AG04450 (cell line): ENCODE results near the gene PKN1. TPM values are rescaled to one million over a fixed set of nuclear protein-coding genes. Genes with fewer than 3 reads are reported as not detected.
A peak's percentile ranks its signal among the peaks of the same experiment; 100 is the strongest.

Experiments
- CTCF ChIA-PET: fragments of 300-600, 350-600 bp; formaldehyde crosslinking; extraction: SDS; loops from one replicate; lab custom pipeline; 2022; ENCODE audit warnings: antibody characterized with exemption, inconsistent platforms; lab: Charles Lee
- POLR2A ChIA-PET: fragments of 350-600 bp; formaldehyde crosslinking; extraction: SDS; loops from one replicate; lab custom pipeline; 2021; ENCODE audit warnings: antibody characterized with exemption, inconsistent platforms; lab: Yijun Ruan, JAX
- DNase-seq: peaks from one replicate; pipeline ENCODE4 v3.0.0-alpha.2; 2011; ENCODE audit warnings: low read depth, low spot score
- H3K27ac ChIP-seq: one replicate; pipeline ENCODE4 v1.5.1; 2012; ENCODE audit warnings: low read depth, low read length, control low read depth
- H3K27me3 ChIP-seq: one replicate; pipeline ENCODE4 v1.6.0; 2012; ENCODE audit warnings: low read length; ENCODE audit not compliant: control insufficient read depth, insufficient read depth
- H3K4me3 ChIP-seq: 2 replicates; pipeline ENCODE4 v1.5.1; 2011; ENCODE audit warnings: mild to moderate bottlenecking, low read depth, low read length, control low read depth
- H3K9me3 ChIP-seq: 2 replicates; pipeline ENCODE4 v1.5.1; 2012; ENCODE audit warnings: low read length; ENCODE audit not compliant: control insufficient read depth, insufficient read depth
- CTCF ChIP-seq: IDR thresholded peaks from 2 replicates; pipeline ENCODE4 v1.5.1; 2011; ENCODE audit warnings: low read depth, low read length, control low read depth, inconsistent platforms
- polyA plus RNA-seq: library from polyadenylated mRNA; depleted of rRNA; stranded (reverse); fragments of >200 nt; gene quantifications from 2 replicates; pipeline ENCODE4 v1.2.3, GENCODE V29; 2011

PKN1 gene
- polyA plus RNA-seq, 1 experiment, result 37.5 TPM

DNA sequence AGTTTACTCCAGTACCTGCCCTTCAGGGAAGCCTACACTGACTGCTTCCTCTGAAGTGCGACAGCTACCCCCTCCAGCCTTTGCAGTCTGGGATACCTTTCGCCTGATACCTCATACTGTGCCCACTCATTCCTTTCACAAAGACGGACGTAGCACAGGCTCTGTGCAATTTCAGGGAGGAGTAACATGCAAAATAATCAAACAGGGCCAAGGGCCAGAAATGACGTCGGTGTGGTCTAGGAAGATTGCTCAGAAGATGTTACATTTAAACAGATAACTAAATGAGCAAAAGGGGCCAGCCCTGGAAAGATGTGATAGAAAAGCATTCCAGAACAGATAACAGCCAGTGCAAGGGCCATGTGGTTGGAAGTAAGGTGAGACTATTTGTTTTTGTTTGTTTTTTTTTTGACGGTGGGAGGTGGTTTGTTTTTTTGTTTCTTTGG lies 7.4 kb upstream of the PKN1 start:
- H3K4me3 ChIP-seq, result no peak overlapping the region
- peak; percentile 38 for DNase-seq
- TF ChIP-seq CTCF, result no peak
- CTCF ChIA-PET, result interaction anchor here (1.7 kb wide), 1 partner anchor 77 kb away, joined by 3 read pairs; no protein-coding TSS in a partner anchor
- H3K27me3 ChIP-seq, result no peaks in the 10 kb centered on the region
- peak overlapping the region; percentile 2 for H3K27ac ChIP-seq
- no peaks in the 10 kb centered on the region for H3K9me3 ChIP-seq
- POLR2A ChIA-PET, result interaction anchor here (0.6 kb wide), 1 partner anchor 18 kb away, joined by 4 read pairs; no protein-coding TSS in a partner anchor

GRCh38 chr19:14427461-14427860 lies 5.6 kb upstream of the PKN1 start:
- no peak overlapping the region for H3K4me3 ChIP-seq
- no peak for DNase-seq
- H3K9me3 ChIP-seq, result no peaks in the 10 kb centered on the region
- ChIA-PET POLR2A (no interaction called here), CTCF (no interaction called here)
- no peak overlapping the region for H3K27ac ChIP-seq
- no peak for TF ChIP-seq CTCF
- H3K27me3 ChIP-seq, result no peaks in the 10 kb centered on the region

- TF ChIP-seq CTCF, result no peak
- DNase-seq, result no peak
- Histone ChIP-seq H3K27me3 (no peaks in the 10 kb centered on the region), H3K4me3 (no peak overlapping the region), H3K27ac (no peak overlapping the region), H3K9me3 (no peaks in the 10 kb centered on the region; the same call in 1 of the 2 replicates)
- CTCF ChIA-PET, result interaction anchor here (0.6 to 1.2 kb wide), 4 partner anchors 14 to 293 kb away, joined by 3 to 8 read pairs (median 5); partner anchors contain the start of gene ASF1B
- POLR2A ChIA-PET, result interaction anchor here (0.7 kb wide), 1 partner anchor 24 kb away, joined by 5 read pairs; no protein-coding TSS in a partner anchor
Observed at GRCh38 chr19:14428882-14429416, 4.2 kb upstream of the PKN1 start.

- POLR2A ChIA-PET, result no interaction called here
Observed at GRCh38 chr19:14430712-14431111, 2.4 kb upstream of the PKN1 start.

More at GRCh38 chr19:14430712-14431111, 2.4 kb upstream of the PKN1 start:
- Histone ChIP-seq H3K27me3 (no peaks in the 10 kb centered on the region), H3K27ac (no peak overlapping the region), H3K4me3 (no peak overlapping the region), H3K9me3 (no peaks in the 10 kb centered on the region; the same call in 1 of the 2 replicates)
- DNase-seq, result no peak
- no peak for TF ChIP-seq CTCF
- CTCF ChIA-PET, result interaction anchor here (0.6 kb wide), 1 partner anchor 211 kb away, joined by 3 read pairs; no protein-coding TSS in a partner anchor
